Activated CD8-positive, alpha-beta memory T cell treated with anti-CD3 and anti-CD28 coated beads, Interleukin-2, amount 50 U/mL, for 48 hours (primary cell): ENCODE data around the gene NEUROD4.

ENCODE experiments used
- DNase-seq: peaks from one replicate; pipeline ENCODE4 v3.0.0-alpha.2; 2020

The NEUROD4 gene

DNA sequence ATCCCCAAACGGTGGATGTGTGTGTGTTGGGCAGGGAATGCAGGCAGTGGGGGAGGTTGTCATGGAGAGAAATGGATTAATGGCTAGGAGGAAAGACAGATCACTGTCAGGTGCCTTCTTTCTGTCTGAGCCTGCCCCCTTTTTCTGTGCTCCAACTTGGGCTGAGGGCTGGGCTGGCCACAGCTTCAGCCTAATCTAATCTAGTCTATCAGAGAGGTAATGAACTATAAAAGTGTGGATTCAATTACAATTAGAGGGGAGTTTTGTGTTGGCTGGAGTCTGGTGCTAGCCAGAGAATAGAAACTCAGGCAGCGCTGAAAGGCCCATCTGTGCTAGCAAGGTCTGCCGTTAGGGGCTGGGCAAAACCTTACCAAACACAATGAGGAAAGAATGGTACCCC, 41.2 kb downstream of the NEUROD4 start:
- no peak for DNase-seq

GRCh38 chr12:55063291-55063690, 43.5 kb downstream of the NEUROD4 start:
- DNase-seq = no peak

DNA sequence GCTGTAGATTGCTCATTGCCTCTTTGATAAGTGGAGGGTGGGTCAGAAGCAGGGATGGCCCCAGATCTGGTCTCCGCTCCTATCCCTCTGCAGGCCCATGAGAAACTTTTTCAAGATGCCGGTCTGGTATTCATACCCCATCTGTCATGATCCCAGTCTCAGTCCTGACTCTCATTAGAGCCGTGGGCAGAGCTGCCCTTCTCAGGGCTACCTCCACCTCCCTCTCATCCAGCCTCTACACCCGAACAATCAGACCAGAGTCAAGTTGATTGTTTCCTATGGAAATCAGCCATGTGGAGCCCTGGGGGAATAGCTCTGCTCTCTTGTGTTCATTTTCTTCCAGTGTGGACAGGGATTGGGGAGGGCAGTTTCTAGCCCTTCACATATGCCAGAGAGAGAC, 45.8 kb downstream of the NEUROD4 start:
- no peak for DNase-seq

DNA sequence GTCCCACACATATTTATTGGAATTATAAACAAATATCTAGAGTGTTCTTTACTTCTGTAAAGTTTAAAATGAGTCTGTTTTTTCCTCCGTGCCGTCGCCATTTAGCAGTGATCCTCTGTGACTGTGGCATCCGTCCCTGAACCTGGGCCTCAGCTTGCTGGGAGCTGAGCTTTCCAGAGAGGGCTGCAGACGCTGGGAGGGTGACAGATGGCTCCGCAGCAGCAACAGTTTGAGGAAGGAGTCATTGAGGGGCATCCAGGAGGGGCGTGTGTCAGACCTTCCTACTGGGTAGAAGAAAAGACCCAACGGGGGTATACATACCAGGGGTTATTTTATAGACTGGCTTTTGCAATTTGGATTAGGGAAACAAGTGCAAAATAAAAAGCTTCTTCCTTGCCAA, 47.9 kb downstream of the NEUROD4 start:
- no peak for DNase-seq

GRCh38 chr12:55068416-55069010, 48.7 kb downstream of the NEUROD4 start:
- no peak for DNase-seq

GRCh38 chr12:55072083-55072482, 52.3 kb downstream of the NEUROD4 start:
- DNase-seq = peak; percentile 81

DNA sequence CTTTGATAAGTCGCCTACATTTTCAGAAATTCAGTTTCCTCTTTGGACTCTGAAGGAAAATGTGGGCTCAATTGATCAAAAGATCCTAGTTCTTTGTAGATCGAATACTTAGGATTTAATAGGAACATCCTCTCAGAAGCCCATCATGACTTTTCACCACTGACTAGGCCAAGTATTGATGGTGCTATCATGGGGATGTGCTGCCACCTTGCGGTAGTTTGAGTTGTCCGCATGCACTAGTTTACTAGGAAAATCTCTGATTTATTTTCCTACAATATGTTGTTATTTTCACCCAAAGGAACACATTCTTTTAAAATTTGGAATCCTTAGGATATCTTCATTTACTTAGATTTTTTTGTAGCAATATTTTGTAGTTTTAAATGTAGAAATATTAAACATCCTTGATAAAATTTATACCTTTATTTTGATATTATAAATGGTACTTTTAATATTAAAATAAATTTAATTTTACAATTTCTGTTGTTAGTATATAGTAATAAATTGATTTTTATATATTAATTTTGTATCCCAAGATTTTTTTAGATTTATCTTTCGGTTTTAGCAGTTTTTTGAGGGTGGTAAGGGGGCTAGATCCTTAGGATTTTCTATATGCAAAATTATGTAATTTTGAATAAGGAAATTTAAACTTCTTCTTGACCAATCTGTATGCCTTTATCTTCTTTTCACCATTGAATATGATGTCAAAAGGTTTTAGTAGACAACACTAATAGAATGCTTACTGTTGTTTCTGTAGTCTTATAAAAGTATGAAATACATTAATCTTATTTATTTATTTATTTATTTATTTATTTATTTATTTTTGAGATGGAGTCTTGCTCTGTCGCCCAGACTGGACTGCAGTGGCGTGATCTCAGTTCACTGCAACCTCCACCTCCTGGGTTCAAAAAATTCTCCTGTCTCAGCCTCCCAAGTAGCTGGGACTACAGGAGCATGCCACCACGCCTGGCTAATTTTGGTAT, 53.6 kb downstream of the NEUROD4 start:
- DNase-seq = peak; percentile 86

GRCh38 chr12:55074806-55075205, 55.0 kb downstream of the NEUROD4 start:
- DNase-seq = no peak
